Inferior parietal cortex (tissue), 1 donor: ENCODE data around the gene DNAH1.
A peak's percentile ranks its signal among the peaks of the same experiment; 100 is the strongest.

Experiments used
- DNase-seq: peaks from one replicate; pipeline ENCODE4 v3.0.0-alpha.2; 2016; ENCODE audit errors: extremely low spot score

DNAH1 gene

DNA sequence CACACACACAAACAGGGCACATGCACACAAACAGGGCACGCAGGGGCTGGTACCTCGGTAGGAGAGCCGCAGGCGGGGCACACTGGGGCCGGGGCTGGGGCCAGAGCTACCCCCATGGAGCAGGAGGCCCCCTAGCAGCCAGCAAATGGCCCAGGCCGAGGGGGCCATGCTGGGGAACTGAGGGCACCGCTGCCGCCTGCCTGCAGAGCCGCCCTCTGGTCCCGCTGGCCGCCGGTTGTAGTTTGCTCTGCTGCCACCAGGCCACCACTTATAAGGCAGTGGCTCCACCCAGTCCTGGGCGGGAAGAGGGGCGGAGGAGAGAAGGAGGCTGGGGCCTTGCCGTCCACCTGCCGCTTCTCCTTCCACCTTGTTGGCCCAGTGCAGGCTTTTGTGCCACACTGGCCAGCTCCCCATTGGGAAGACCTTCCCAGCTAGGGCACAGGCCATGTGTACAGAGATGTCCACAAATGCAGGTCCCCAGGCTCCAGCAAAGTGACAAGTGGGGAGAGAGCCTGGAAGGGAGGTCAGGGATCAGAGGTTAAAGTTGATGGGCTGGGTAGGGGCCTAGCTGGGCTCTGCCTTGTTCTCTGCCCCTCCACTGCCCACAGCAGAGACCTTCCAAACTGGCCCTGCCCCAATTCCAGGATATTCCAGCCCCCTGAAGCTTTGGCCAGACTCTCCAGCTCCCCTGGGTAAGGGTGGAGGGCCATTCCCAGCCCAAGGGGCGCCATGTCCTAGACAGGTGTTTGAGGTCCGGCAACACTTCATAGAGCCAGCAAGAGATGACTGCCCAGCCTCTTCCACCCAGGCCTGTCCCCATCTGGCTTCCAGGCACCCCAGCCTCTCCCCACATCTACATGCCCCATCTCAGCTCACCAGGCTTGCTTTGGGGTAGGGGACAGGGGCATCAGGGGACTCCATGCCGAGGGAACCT, 129.0 kb downstream of the DNAH1 start, which contains the start of gene SEMA3G:
Gene SEMA3G, minus strand, starts transcription at position 244 of the 934 bp plus-strand sequence. Its CDS starts 76 bp downstream, at position 168.
- DNase-seq, result no peak

DNA sequence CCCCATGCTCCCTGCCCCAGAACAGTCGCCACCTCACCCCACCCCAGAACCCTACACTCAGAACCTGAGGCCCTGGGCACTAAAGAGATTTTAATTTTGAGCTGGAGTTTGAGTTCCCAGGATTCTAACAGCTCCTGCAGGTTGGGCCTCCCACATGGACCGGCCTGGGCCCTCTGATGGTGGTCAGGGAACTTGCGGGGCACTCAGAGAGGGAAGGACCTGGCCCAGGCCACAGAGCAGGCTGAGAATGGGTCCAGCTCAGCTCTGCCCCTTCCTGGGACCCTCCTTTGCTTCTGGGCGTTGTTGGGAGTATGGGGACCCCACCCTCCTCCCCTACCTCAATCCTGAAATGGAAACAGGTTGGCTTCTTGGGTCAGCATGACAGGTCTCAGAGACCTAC, 129.9 kb downstream of the DNAH1 start:
- no peak for DNase-seq

DNA sequence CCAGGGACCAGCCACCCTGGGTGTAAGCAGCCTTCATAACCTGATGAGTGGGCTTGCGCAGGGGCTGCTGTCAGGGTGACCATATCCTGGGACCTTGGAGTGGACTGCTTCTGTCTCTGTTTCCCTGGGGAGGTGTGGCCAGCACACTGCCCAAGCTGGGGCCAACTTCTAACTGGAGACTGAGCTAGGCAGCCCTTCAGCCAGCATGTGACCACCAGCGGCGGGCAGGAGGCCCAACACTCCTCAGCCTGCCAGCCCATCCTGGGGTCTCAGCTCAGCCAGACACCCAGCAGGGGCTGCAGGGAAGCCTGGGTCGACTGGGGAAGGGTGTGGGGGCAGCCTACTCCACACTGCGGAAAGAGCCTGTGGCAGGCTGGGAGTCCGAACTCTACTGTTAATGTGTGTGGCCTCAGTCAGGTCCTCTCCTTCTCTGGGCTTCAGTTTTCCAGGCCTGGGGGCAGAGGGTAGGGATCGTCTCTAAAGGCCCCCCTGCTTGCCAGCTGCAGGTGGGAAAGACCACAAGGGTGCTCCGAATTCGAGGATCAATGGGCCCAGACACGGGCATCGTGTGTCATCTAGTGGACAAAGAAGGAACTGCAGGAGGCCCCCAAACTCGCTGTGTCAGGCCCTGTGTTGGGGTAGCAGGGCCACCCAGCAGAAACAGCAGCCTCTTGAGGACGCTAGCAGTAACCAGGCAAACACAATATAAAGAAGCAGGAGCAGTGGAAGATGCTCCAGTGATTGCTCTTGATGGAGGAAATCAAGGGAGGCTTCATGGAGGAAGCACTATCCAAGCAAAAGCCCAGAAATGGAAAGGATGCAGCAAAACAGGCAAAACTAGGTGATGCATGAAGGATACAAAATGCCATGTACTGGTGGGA, 130.8 kb downstream of the DNAH1 start:
- DNase-seq, result peak; percentile 78

DNA sequence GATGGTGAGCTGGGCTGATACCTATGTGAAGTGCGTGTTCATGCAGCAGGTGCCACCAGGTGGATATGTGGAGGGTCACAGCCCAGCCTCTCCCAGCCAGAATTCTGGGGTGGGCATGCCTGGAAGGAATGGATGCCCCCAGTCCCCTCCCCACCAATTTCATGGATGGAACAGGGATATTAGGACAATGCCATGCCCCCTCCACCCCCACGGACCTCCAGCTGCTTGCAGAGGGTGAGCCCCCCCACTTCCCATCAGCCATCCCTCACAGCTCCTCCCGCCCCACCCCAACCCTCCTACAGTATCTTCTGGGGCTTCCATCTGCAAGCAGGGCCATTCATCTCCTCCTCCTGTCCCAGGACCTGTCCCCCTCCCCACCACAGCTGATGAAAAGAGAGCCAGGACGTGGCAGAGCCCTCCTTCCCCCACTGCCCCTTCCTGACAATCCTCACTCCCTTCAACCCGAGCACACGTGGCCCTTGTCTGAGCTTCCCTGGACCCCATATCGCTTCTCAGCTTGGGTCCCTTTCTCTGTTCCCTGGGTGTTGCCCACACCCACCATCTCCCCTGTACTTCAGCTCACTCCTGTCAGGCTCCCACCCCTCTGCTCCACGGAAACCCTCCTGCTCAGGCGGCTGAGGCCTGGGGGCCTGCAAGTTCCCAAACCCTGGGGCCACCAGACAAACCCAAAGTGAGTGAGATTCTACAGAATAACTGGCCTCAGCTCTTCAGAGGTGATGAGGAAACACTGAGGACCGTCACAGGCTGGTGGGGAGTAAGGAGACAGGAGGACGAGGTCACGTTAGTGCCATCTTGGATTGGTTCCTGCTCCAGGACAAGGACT, 131.6 kb downstream of the DNAH1 start:
- no peak for DNase-seq
